ENCODE measurements around the gene ZNF267.

GRCh38 chr16:31875112-31875803 lies 1.7 kb downstream of the ZNF267 start:
- TF ChIP-seq, protein P1, sequence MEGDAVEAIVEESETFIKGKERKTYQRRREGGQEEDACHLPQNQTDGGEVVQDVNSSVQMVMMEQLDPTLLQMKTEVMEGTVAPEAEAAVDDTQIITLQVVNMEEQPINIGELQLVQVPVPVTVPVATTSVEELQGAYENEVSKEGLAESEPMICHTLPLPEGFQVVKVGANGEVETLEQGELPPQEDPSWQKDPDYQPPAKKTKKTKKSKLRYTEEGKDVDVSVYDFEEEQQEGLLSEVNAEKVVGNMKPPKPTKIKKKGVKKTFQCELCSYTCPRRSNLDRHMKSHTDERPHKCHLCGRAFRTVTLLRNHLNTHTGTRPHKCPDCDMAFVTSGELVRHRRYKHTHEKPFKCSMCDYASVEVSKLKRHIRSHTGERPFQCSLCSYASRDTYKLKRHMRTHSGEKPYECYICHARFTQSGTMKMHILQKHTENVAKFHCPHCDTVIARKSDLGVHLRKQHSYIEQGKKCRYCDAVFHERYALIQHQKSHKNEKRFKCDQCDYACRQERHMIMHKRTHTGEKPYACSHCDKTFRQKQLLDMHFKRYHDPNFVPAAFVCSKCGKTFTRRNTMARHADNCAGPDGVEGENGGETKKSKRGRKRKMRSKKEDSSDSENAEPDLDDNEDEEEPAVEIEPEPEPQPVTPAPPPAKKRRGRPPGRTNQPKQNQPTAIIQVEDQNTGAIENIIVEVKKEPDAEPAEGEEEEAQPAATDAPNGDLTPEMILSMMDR (conservative IDR thresholded peaks at IDR 0.05; ENCODE audit: low read depth, low read length), result no peak
- no peak for TF ChIP-seq EZH2 (IDR thresholded peaks at IDR 0.05; ENCODE audit: low read length, unreplicated experiment)
- TF ChIP-seq EZH2phosphoT487 (IDR thresholded peaks at IDR 0.05; ENCODE audit: borderline replicate concordance, low read length), result no peak

All from PC-3 (cell line).